ENCODE data around the gene MYL4.
"Not testable (repeated sequence)": the region's sequence is repeated elsewhere in the genome, so short reads cannot be mapped to it uniquely, and the experiment has no call there.

- not testable (repeated sequence) for TF ChIP-seq POLR2A (IDR thresholded peaks at IDR 0.05; ENCODE audit: low read depth, low read length); TAF1 (IDR thresholded peaks at IDR 0.05; ENCODE audit: borderline replicate concordance, low read depth, low read length); POLR2AphosphoS5 (IDR thresholded peaks at IDR 0.05; ENCODE audit: low read depth, low read length)
Observed at GRCh38 chr17:47168896-47169295, 40.3 kb upstream of the MYL4 start.

All from GM12892 (cell line).